NCI-H748 (cell line): ENCODE measurements around the gene GRIA3.
A peak's percentile ranks its signal among the peaks of the same experiment; 100 is the strongest.

Source experiments
- DNase-seq: peaks from one replicate; lab custom pipeline; 2025; ENCODE audit not compliant: unreplicated experiment; lab: John Stamatoyannopoulos, UW

The GRIA3 gene

DNA sequence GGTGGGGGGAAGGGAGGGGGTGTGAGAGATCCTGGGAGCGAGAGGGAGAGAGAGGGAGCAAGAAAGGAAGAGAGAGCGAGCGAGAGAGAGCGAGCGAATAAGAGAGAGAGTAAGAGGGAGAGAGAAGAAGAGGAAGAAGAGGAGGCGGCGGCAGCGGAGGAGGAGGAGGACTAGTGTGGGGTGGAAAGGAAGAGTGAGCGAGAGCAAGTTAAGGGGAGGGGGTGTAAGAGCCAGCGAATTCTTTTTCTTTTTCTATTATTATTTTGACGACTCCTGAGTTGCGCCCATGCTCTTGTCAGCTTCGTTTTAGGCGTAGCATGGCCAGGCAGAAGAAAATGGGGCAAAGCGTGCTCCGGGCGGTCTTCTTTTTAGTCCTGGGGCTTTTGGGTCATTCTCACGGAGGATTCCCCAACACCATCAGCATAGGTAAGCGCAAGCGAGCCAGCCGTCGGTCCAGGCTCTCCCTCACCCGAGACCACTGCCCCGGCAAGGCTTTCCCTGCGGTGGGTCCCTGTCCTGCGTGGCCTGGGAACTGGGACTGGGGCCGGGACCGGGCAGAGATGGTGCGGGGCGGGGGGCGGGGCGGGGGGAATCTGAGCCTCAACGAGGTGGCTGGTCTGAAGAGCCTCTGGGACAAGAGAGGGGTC, at the start of gene GRIA3:
TSS of gene GRIA3 (plus strand) at position 60 of the 647 bp plus-strand sequence. CDS start at position 318, 258 bp downstream.
- peak; percentile 38 for DNase-seq

DNA sequence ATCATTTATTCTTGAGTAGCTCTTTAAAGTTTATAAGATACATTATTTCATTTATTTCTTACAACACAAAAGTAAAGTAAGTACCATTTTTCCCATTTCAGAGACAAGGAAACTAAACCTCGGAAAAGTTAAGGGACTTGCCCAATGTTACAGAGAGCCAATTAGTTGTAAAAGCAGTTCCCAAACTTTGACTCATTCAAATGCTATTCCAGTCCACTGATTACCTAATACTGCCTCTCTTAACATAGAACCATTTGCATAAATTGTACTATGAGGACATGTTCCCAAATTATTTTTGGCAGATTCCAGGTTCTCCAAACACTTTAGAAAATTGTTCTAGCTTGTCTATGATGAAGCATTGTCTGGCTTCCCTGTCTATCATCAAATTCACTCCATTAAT, 45.6 kb upstream of the GRIA3 start:
- no peak for DNase-seq

DNA sequence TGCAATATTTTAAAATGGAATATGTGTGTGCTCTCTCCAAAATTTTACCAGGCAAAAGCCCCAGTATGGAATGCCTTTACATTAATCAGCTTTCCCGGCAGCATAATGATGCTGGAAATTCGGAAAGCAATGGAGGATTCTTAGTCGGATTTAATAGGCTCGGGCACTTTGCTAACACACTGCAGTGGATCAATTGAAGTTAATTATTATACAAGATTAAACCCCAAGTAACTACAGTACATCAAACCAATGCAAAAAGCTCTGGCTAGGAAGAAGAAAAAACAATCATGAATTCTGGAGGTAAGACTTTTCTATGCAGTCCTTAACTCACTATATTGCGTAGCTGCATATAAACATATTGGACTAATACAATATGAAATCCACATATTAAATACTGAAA, 43.6 kb upstream of the GRIA3 start:
- DNase-seq, result no peak

- DNase-seq, result no peak
These were observed 43.2 kb upstream of the GRIA3 start for GRCh38 chrX:123140904-123141303.

DNA sequence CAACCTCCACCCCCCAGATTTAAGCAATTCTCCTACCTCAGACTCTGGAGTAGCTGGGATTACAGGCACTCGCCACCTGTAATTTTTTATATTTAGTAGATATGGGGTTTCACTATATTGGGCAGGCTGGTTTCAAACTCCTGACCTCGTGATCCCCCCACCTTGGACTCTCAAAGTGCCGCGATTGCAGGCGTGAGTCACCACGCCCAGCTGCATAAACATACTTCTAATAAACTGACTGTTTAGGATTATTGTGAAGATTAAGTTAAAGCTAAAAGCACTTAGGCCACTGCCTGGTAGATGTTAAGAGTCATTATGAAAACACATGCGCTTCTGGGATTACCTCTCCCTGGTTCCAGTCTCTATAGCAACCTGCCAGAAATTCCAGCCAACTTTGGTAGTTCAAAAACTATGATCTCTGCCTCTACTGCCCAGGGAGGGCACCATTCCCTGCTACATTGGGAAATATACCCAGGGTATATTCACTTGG, 30.2 kb upstream of the GRIA3 start:
- no peak for DNase-seq

DNA sequence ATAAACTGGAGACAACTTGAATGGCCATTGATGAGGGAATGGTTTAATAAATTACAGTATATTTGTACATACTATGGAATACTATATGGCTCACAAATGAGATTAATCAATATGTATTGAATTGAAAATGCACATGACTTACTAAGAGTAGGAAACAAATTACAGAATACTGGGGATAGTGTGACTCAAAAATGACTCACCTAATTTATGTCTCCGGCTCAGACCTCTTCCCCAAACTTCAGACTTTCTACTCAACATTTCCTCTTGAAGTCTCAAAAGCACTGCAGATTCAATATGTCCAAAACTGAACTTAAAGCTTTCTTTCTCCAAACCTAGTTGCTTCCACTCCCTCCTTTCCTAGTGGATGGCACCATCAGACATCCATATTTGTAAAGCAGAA, 28.8 kb upstream of the GRIA3 start:
- DNase-seq, result no peak

GRCh38 chrX:123157586-123157985, 26.5 kb upstream of the GRIA3 start:
- DNase-seq, result no peak

GRCh38 chrX:123159403-123159802, 24.7 kb upstream of the GRIA3 start:
- no peak for DNase-seq

DNA sequence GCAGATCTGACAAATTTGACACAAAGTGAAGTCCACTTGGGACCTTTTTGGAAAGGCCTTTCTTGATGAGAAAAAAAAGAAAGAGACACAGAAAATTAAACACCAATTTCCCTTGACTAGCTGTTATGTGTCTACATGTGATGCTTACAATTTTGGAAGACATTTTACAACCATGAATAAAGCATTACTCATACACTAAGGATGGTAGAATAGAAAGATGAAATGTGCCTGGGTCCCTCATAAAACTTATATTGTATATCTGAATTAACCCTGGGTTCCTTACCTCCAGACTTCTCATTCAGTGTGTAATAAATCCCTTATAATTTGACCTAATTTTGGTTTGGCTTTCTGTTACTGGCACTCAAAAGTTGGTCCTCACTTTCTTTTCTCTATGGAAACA, 16.5 kb upstream of the GRIA3 start:
- DNase-seq, result no peak

GRCh38 chrX:123169247-123169901, 14.7 kb upstream of the GRIA3 start:
- DNase-seq, result no peak

DNA sequence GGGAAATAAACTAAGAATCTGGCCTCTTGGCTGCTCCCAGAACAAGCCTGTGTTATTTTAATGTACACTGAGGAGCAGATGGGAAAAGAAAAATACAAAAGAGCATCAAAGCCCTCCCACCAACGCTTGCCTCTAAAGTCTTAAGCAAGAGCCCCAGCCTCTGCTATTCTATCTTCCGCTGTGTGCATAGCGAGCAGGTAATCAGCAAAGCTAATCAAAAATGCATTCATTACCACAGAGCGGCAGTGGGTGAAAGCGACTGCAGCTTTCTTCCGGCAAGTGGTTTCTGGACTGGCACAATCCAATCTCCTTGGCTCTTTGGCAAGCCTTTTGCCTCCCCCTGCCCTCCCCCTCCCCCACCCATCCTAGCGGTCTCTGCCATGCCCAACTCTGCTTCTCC, 13.5 kb upstream of the GRIA3 start:
- DNase-seq, result no peak

GRCh38 chrX:123171781-123172180, 12.3 kb upstream of the GRIA3 start:
- DNase-seq, result no peak

- no peak for DNase-seq
These were observed 11.2 kb upstream of the GRIA3 start for GRCh38 chrX:123172869-123173268.

- peak; percentile 51 for DNase-seq
These were observed 10.2 kb upstream of the GRIA3 start for GRCh38 chrX:123173833-123174232.

DNA sequence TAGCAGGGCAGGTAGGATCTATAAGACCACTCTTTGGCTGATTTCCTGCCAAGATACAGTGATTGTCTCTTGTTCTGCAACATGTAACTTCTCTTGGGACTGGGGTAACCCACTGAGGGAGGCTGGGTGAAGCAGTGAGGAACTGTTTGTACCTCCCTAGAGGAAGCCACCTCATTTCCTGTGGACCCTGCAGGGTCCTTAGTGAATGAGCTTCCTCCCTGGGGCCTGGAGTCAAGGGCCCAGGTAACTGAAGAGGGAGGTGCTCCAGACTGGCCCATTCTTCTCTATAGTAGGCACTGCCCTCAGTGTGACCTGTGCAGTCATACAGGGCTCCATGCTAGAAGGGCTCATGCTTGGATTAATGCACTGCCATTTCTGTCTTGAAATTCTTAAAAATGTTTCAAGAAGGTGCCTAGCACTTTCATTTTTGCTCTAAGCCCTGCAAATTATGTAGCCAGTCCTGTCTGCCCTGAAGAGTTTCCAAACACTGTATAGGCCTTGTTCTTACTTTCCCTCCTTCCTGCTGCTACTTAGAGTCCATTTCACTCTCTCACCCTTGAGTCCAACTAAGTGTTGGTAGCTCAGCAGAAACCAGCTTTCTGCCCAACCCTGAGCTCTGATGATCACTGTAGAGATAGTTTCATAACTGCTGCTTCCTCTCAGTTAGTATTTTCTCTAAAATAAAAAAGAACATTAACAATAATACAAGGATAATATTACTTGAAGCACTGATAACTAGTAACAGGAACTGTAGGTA, 8.5 kb upstream of the GRIA3 start:
- DNase-seq, result peak; percentile 62

DNA sequence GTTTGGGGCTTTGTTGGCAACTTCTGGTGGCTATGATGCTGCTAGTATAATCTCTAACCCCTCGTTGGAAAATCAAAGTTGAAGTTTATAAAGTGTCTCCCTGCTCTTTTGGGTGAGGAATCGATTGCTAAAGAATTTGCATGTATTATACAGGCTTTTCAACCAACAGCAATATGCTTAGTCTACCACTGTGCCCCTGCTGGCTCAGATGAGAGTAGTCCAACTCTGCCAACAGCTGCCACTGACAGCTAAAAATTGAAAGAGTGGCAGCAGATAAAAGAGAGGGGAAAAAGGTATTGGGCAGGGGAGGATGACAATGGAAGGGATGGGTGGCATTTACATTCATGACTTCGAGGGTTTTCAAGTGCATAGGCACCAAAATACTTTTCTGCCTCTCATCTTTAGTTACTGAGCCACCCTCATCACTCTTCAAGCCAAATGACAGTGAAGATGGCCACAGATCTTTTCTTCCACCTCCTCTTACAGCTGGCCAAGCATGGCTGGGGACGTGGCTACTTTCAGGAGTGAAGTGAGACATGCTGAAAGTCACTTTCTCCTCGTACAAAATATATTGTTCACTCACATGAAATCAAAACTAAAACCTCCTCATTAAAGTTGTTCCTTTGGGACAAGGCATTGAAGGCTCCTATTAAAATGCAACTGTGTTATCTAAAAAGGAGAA, 2.7 kb upstream of the GRIA3 start:
- DNase-seq, result no peak

DNA sequence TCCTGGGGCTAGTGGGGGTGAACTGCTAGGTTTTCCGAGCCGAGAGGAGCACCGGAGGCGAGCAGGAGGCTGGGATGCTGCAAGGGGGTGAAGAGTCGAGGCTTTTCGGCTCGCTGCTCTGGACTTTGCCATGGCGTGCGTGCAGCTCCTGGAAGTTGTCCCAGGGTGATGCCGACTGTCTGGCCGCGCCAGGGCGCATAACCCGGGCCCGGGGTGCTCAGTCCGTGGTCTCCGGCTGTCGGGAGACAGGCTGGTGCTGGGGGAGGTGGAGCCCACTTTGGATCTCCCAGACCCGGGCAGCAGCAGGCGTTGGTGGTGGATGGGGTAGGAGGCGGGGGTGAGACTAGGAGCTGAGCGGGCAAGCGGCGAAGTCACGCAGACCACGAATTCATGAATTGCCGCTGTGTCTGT, 793 bp downstream of the GRIA3 start:
- peak; percentile 68 for DNase-seq

DNA sequence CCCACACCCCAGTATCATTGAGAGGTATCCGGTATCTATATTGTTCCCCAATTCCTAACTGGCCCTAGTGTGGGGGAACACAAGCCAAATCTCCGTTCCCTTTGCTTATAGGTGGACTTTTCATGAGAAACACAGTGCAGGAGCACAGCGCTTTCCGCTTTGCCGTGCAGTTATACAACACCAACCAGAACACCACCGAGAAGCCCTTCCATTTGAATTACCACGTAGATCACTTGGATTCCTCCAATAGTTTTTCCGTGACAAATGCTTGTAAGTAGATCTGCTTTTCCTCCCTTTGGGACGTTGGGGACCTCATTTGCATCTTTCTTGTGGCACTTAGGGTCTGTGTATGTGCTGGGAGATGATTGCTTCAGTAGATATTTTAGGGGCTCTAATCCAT, 1.6 kb downstream of the GRIA3 start:
- peak; percentile 24 for DNase-seq

GRCh38 chrX:123186801-123187200, 2.7 kb downstream of the GRIA3 start:
- DNase-seq, result no peak

DNA sequence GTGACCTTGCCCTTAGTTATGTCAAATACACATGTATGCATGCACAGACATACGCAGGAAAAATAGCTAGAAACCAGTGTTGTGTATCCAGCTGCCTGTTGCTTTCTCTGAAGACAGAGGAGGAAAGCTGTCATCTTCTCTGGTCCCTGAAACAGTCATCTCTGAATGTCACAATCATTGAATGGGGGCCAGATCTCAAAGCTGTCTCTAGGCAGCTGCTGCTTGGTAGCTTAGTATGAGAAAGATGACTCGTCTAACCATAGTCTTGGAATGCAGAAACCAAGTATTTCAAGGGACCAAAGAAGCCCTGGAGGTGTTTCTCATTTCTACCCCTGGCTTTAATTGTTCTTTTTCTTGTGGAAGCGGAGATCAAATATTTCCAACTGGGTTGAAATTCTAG, 4.0 kb downstream of the GRIA3 start:
- DNase-seq, result no peak

DNA sequence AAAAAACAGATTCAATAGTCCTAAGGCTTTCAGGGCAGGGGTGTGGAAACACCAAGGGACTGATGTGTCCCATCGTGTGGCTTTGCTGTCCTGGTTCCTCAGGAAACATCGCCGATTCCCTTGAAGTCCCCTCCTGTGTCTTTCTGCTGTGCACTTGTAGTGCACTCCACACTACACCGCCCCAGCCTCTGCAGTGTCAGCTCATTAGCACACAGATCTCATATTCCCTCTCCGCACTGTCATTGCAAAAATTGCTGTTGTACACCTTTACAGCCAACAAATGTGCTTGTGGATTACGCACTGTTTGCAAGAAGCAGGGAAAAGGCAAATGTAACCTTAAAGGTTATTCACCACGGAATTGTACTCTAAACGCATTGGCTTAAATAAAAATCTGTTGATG, 5.3 kb downstream of the GRIA3 start:
- no peak for DNase-seq
